AG09309 (cell line): Measurements from ENCODE around the gene MAP2K3.

ENCODE experiments used
- DNase-seq: peaks from one replicate; pipeline ENCODE4 v3.0.0-alpha.2; 2010; ENCODE audit warnings: low read depth
- H3K4me3 ChIP-seq: 2 replicates; pipeline ENCODE4 v1.5.1; 2011; ENCODE audit warnings: mild to moderate bottlenecking, low read depth, low read length, moderate library complexity; ENCODE audit not compliant: control insufficient read depth
- CTCF ChIP-seq: IDR thresholded peaks from 2 replicates; pipeline ENCODE4 v1.5.1; 2011; ENCODE audit warnings: mild to moderate bottlenecking, low read depth, low read length, inconsistent platforms; ENCODE audit not compliant: insufficient read depth, control insufficient read depth; ENCODE audit errors: missing control alignments

MAP2K3 gene

GRCh38 chr17:21357696-21358656 lies 73.5 kb downstream of the MAP2K3 start:
- no peak overlapping the region for H3K4me3 ChIP-seq
- DNase-seq, result no peak
- no peak for TF ChIP-seq CTCF

DNA sequence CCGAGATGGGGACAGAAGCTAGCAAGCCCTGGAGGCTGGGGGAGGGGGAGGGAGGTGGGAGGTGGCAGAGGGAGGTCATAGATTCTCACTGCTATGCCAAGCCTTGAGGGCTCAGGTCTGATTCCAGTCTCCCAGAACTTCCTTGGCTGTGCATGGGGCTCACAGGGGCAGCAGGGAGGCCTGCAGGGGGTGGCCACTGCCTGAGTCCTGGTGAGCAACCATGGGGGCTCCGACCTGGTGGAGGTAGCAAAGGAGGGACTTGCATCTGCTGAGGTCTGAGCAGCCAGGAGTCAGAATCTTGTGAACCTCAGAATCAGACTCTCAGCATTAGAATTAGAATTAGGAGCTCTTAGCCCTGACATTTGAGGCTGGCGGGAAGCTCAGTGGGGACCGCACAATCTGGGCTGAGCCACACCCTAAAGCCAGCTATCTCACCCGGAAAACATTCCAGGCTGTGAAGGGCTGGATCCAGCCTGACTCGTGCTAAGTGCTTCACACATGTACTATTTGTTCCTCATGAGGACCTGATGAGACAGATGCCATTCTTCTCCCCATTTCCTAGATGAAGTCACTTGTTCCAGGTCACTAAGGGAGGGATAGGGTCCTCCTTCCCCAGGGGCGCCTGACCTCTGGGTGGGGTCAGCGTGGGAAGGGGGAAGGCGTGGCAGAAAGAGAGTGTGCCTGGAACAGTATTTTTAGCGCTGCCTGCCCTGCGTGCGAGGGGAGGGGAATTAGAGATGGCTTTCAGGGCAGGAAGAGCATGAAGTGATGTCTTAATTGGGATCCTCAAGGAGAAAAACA lies 74.4 kb downstream of the MAP2K3 start:
- DNase-seq, result no peak
- TF ChIP-seq CTCF, result no peak
- H3K4me3 ChIP-seq, result no peak overlapping the region

- no peak for DNase-seq
- no peak for TF ChIP-seq CTCF
- H3K4me3 ChIP-seq, result no peak overlapping the region
Observed at GRCh38 chr17:21359483-21359840, 75.0 kb downstream of the MAP2K3 start.

- H3K4me3 ChIP-seq, result no peak overlapping the region
Observed at GRCh38 chr17:21360048-21360447, 75.5 kb downstream of the MAP2K3 start.

DNA sequence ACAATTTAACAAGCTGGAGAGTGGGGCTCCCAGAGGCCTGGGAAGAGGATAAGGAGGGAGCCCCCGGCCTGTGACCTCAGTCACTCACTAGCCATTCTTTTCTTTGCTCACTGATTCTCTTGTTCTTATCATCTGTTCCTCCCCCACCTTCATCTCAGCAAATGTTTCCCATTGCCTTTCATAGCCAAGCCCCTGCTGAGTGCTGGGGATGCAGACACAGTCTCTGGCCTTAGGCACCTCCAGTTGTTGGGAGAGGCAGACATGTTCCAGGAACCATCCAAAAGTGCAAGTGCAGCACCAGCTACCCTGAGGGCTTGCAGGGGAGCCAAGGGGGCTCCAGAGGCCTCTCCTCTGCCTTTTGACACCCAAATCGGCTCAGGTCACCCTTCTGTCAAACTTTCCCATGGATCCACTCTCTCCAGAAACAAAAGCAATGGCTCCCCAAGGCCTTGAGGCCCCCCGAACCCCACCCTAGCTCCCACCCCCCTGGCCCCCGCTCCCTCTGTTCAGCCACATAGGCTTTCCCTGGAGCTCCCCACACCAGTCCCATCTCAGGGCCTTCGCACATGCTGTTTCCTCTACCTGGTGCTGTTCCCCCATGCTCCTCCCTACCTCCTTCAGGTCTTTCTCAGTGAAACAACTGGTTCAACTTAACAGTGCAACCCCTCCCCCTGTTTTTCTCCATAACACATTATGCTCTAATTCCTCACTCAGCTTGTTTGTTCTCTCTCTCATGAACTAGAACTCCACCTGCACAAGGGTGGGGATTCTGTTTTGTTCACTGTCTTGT lies 76.7 kb downstream of the MAP2K3 start:
- DNase-seq, result no peak
- no peak for TF ChIP-seq CTCF
- H3K4me3 ChIP-seq, result no peak overlapping the region

More at GRCh38 chr17:21360048-21360447, 75.5 kb downstream of the MAP2K3 start:
- no peak for DNase-seq
- no peak for TF ChIP-seq CTCF

GRCh38 chr17:21362331-21362931 lies 77.9 kb downstream of the MAP2K3 start:
- TF ChIP-seq CTCF, result no peak
- H3K4me3 ChIP-seq, result no peak overlapping the region
- no peak for DNase-seq
